Adrenal gland (tissue), 5 donors: ENCODE results near the gene PPL.

ENCODE experiments used
- CTCF ChIP-seq, 6 experiments: fragments of 450-650 bp in 4 of 6; fragments of 200-600 bp in 2 of 6; sonication (generic) in 1 of 6; IDR thresholded peaks; 1 replicate in 5 of 6; 2 replicates in 1 of 6; pipeline versions ENCODE4 v1.5.1 to v1.8.0; 2016 to 2021; ENCODE audit warnings: antibody characterized with exemption in 6 of 6, mild to moderate bottlenecking in 2 of 6, moderate library complexity in 1 of 6
- POLR2A ChIP-seq, 2 donors: fragments of 450-650 bp; IDR thresholded peaks; one replicate each; pipeline ENCODE4 v1.6.1; 2017; ENCODE audit warnings: antibody characterized with exemption in 2 of 2, mild to moderate bottlenecking in 2 of 2, moderate library complexity in 1 of 2
- donor health status: DM: no; HTN: no; CAD: no.

GRCh38 chr16:4892361-4893102 is 44.4 kb downstream of the PPL start:
- TF ChIP-seq CTCF (IDR thresholded peaks at IDR 0.05) = no peak
- no peak for TF ChIP-seq POLR2A (IDR thresholded peaks at IDR 0.05)
